Nephron progenitor cell (in vitro differentiated cells): ENCODE measurements around the gene PRKAG2.
A peak's percentile ranks its signal among the peaks of the same experiment; 100 is the strongest.

Source experiments
- DNase-seq: peaks from one replicate; pipeline ENCODE4 v3.0.0; 2021
- H3K27ac Mint-ChIP-seq: 2 replicates; pipeline ENCODE4 v1.8.0; 2021; ENCODE audit warnings: mild to moderate bottlenecking, moderate library complexity, mixed read lengths
- H3K27me3 Mint-ChIP-seq: 2 replicates; pipeline ENCODE4 v1.8.0; 2021; ENCODE audit warnings: mild to moderate bottlenecking, low read depth, mixed read lengths; ENCODE audit not compliant: poor library complexity
- H3K36me3 Mint-ChIP-seq: 2 replicates; pipeline ENCODE4 v1.8.0; 2021; ENCODE audit warnings: low read depth, mixed read lengths
- H3K4me1 Mint-ChIP-seq: 2 replicates; pipeline ENCODE4 v1.8.0; 2021; ENCODE audit warnings: mixed read lengths
- H3K4me3 Mint-ChIP-seq: 2 replicates; pipeline ENCODE4 v1.8.0; 2021; ENCODE audit warnings: mild to moderate bottlenecking, moderate library complexity, mixed read lengths
- H3K9me3 Mint-ChIP-seq: 2 replicates; pipeline ENCODE4 v1.8.0; 2021; ENCODE audit warnings: mild to moderate bottlenecking, moderate library complexity, mixed read lengths
- CTCF ChIP-seq: fragments of 200-600 bp; sonication (generic); IDR thresholded peaks from 2 replicates; pipeline ENCODE4 v1.5.0; 2021; ENCODE audit warnings: antibody characterized with exemption

PRKAG2 gene

GRCh38 chr7:151600331-151600730 lies 276.6 kb downstream of the PRKAG2 start:
- H3K36me3 Mint-ChIP-seq, result peaks cover 5% of the 10 kb centered on the region
- peaks cover 10% of the 10 kb centered on the region for H3K4me1 Mint-ChIP-seq
- H3K27me3 Mint-ChIP-seq, result peaks cover 14% of the 10 kb centered on the region
- TF ChIP-seq CTCF, result no peak
- H3K27ac Mint-ChIP-seq, result peak overlapping the region; percentile 84
- H3K4me3 Mint-ChIP-seq, result no peak overlapping the region
- H3K9me3 Mint-ChIP-seq, result peaks cover 11% of the 10 kb centered on the region
- DNase-seq, result no peak

GRCh38 chr7:151599401-151600227 lies 277.3 kb downstream of the PRKAG2 start:
- Mint-ChIP-seq H3K4me1 (peaks cover 10% of the 10 kb centered on the region), H3K27me3 (peaks cover 14% of the 10 kb centered on the region), H3K27ac (no peak overlapping the region), H3K9me3 (peaks cover 11% of the 10 kb centered on the region), H3K4me3 (no peak overlapping the region), H3K36me3 (peaks cover 5% of the 10 kb centered on the region)
- no peak for TF ChIP-seq CTCF
- DNase-seq, result no peak

GRCh38 chr7:151597541-151598444 lies 279.1 kb downstream of the PRKAG2 start:
- no peaks in the 10 kb centered on the region for H3K36me3 Mint-ChIP-seq
- TF ChIP-seq CTCF, result no peak
- H3K27ac Mint-ChIP-seq, result no peak overlapping the region
- H3K4me3 Mint-ChIP-seq, result no peak overlapping the region
- DNase-seq, result no peak
- H3K27me3 Mint-ChIP-seq, result peaks cover 9% of the 10 kb centered on the region
- H3K9me3 Mint-ChIP-seq, result peaks cover 7% of the 10 kb centered on the region
- peaks cover 10% of the 10 kb centered on the region for H3K4me1 Mint-ChIP-seq

GRCh38 chr7:151595702-151596350 lies 281.1 kb downstream of the PRKAG2 start:
- Mint-ChIP-seq H3K4me1 (peaks cover 10% of the 10 kb centered on the region), H3K27me3 (peaks cover 9% of the 10 kb centered on the region), H3K4me3 (no peak overlapping the region), H3K36me3 (no peaks in the 10 kb centered on the region), H3K27ac (no peak overlapping the region), H3K9me3 (peaks cover 7% of the 10 kb centered on the region)
- no peak for TF ChIP-seq CTCF
- no peak for DNase-seq

- Mint-ChIP-seq H3K27me3 (peaks cover 5% of the 10 kb centered on the region), H3K4me3 (no peak overlapping the region), H3K36me3 (peaks cover 6% of the 10 kb centered on the region), H3K9me3 (peaks cover 12% of the 10 kb centered on the region), H3K4me1 (peaks cover 5% of the 10 kb centered on the region), H3K27ac (no peak overlapping the region)
- TF ChIP-seq CTCF, result no peak
- no peak for DNase-seq
Measured at GRCh38 chr7:151592868-151593486, 283.9 kb downstream of the PRKAG2 start.
